A673 (cell line): ENCODE data around the gene OR2AT4. TPM values are rescaled to one million over a fixed set of nuclear protein-coding genes. Genes with fewer than 3 reads are reported as not detected.

Experiments
- BruUV-seq: library from RNA; stranded (reverse); fragments of 400-500 nt; replicated peaks from 2 replicates; lab custom pipeline; 2021; lab: Mats Ljungman, UMichigan
- CTCF ChIA-PET: fragments of 300-600 bp; sonication (Branson Sonifier 250); formaldehyde crosslinking; loops from one replicate; lab custom pipeline; 2022; ENCODE audit warnings: antibody characterized with exemption; lab: Charles Lee
- POLR2A ChIA-PET: fragments of 300-600 bp; sonication (Branson Sonifier 250); formaldehyde crosslinking; loops from one replicate; lab custom pipeline; 2022; ENCODE audit warnings: antibody characterized with exemption; ENCODE audit not compliant: low non-redundant PET; lab: Charles Lee
- DNase-seq: peaks from one replicate; pipeline ENCODE4 v3.0.0-alpha.2; 2015; ENCODE audit warnings: low spot score
- H3K27ac ChIP-seq: fragments of 200-600 bp; sonication (generic); 2 replicates; pipeline ENCODE4 v1.5.1; 2016; ENCODE audit warnings: mixed run types, low read depth, mild to moderate bottlenecking, mixed read lengths, antibody characterized with exemption, low read length; ENCODE audit not compliant: poor library complexity, severe bottlenecking
- H3K27me3 ChIP-seq: fragments of 200-600 bp; sonication (generic); replicated peaks from 2 replicates; pipeline ENCODE4 v1.6.1; 2017; ENCODE audit warnings: mixed run types, low read depth, mild to moderate bottlenecking, mixed read lengths, antibody characterized with exemption, low read length; ENCODE audit not compliant: insufficient read depth, poor library complexity
- H3K36me3 ChIP-seq: fragments of 200-600 bp; sonication (generic); 2 replicates; pipeline ENCODE4 v1.6.1; 2016; ENCODE audit warnings: mixed run types, mild to moderate bottlenecking, mixed read lengths, antibody characterized with exemption, low read length; ENCODE audit not compliant: insufficient read depth, poor library complexity, severe bottlenecking
- H3K4me1 ChIP-seq: fragments of 200-600 bp; sonication (generic); 2 replicates; pipeline ENCODE4 v1.6.1; 2017; ENCODE audit warnings: mixed run types, mild to moderate bottlenecking, mixed read lengths, antibody characterized with exemption, low read length; ENCODE audit not compliant: insufficient read depth, poor library complexity, severe bottlenecking
- H3K4me3 ChIP-seq: fragments of 200-600 bp; sonication (generic); 2 replicates; pipeline ENCODE4 v1.5.1; 2016; ENCODE audit warnings: low read depth, mixed run types, mild to moderate bottlenecking, mixed read lengths, low read length; ENCODE audit not compliant: poor library complexity, severe bottlenecking
- H3K9me3 ChIP-seq: fragments of 200-600 bp; sonication (generic); 2 replicates; pipeline ENCODE4 v1.6.1; 2016; ENCODE audit warnings: mixed run types, low read depth, mild to moderate bottlenecking, mixed read lengths, antibody characterized with exemption, low read length; ENCODE audit not compliant: poor library complexity, severe bottlenecking
- EZH2 ChIP-seq: fragments of 200-600 bp; sonication (generic); IDR thresholded peaks from 2 replicates; pipeline ENCODE4 v1.6.1; 2017; ENCODE audit warnings: borderline replicate concordance, low read depth, mild to moderate bottlenecking, mixed read lengths, antibody characterized with exemption, low read length; ENCODE audit not compliant: poor library complexity, severe bottlenecking
- intact Hi-C: fragments of 100-400 bp; cut with micrococcal nuclease; formaldehyde crosslinking; loops from one replicate; pipeline ENCODE4 v1.10.0; 2022; ENCODE audit not compliant: unreplicated experiment
- total RNA-seq: library from RNA; stranded (reverse); gene quantifications from 2 replicates; pipeline ENCODE4 v1.2.3, GENCODE V29; 2021
- TF ChIP-seq, protein P1 (sequence below): fragments of 300-800, 200-600 bp; sonication (generic); conservative IDR thresholded peaks from 2 replicates; pipeline ENCODE4 v1.5.1; 2017; ENCODE audit warnings: low read depth, mild to moderate bottlenecking, antibody characterized with exemption, low read length, moderate library complexity, mixed read lengths

The OR2AT4 gene
- total RNA-seq, 1 experiment from 2014 or later, result not detected

DNA sequence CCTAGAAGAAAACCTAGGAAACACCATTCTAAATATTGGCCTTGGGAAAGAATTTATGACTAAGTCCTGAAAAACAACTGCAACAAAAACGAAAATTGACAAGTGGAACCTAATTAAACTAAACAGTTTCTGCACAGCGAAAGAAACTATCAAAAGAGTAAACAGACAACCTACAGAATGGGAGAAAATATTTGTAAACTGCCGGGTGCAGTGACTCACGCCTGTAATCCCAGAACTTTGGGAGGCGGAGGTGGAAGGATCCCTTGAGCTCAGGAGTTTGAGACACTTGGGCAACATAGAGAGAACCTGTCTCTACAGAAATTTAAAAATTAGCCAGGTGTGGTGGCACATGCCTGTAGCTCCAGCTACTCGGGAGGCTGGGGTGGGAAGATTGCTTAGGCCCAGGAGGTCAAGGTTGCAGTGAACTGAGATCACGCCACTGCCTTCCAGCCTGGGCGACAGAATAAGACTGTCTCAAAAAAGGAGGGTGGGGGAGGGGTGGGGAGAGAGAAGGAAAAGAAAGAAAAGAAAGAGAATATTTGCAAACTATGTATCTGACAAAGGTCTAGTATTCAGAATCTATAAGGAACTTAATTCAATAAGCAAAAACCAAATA, 14.0 kb downstream of the OR2AT4 start:
- no peaks in the 10 kb centered on the region for H3K36me3 ChIP-seq
- intact Hi-C loops, result no loop called here
- H3K9me3 ChIP-seq, result no peaks in the 10 kb centered on the region
- no peak overlapping the region for H3K27ac ChIP-seq
- H3K4me3 ChIP-seq, result no peak overlapping the region
- CTCF ChIA-PET, result no interaction called here
- H3K4me1 ChIP-seq, result no peaks in the 10 kb centered on the region
- peaks cover 6% of the 10 kb centered on the region for H3K27me3 ChIP-seq
- POLR2A ChIA-PET, result interaction anchor here (0.6 kb wide), 1 partner anchor 142 kb away, joined by 4 read pairs; no protein-coding TSS in a partner anchor
- TF ChIP-seq, protein P1, sequence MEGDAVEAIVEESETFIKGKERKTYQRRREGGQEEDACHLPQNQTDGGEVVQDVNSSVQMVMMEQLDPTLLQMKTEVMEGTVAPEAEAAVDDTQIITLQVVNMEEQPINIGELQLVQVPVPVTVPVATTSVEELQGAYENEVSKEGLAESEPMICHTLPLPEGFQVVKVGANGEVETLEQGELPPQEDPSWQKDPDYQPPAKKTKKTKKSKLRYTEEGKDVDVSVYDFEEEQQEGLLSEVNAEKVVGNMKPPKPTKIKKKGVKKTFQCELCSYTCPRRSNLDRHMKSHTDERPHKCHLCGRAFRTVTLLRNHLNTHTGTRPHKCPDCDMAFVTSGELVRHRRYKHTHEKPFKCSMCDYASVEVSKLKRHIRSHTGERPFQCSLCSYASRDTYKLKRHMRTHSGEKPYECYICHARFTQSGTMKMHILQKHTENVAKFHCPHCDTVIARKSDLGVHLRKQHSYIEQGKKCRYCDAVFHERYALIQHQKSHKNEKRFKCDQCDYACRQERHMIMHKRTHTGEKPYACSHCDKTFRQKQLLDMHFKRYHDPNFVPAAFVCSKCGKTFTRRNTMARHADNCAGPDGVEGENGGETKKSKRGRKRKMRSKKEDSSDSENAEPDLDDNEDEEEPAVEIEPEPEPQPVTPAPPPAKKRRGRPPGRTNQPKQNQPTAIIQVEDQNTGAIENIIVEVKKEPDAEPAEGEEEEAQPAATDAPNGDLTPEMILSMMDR, result no peak
- no peak for TF ChIP-seq EZH2
- BruUV-seq, result no TSS peak
- DNase-seq, result no peak

DNA sequence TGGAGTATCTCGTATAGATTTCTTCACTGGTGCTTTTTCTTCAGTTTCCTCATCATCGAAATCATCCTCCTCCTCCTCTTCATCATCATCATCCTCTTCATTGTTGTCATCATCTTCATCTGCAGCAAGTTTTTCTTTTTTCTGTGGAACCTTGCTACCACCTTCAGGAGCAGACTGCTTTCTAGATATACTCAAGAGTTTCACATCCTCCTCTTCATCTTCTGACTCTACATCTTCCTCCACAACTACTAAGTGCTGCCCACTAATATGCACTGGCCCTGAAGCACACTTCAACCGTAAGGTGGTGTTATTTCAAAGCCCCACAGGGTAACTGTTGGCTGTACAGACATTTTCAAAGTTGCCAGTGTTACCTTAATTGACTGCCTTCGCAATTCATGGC, 17.1 kb downstream of the OR2AT4 start:
- CTCF ChIA-PET, result no interaction called here
- no peak for DNase-seq

GRCh38 chr11:75078233-75078632, 18.4 kb downstream of the OR2AT4 start:
- POLR2A ChIA-PET, result no interaction called here
- no peaks in the 10 kb centered on the region for H3K36me3 ChIP-seq
- CTCF ChIA-PET, result no interaction called here
- no peak for DNase-seq
- no peaks in the 10 kb centered on the region for H3K9me3 ChIP-seq
- no peak overlapping the region for H3K4me3 ChIP-seq
- no peaks in the 10 kb centered on the region for H3K4me1 ChIP-seq
- no peak overlapping the region for H3K27ac ChIP-seq
- no peak for TF ChIP-seq EZH2
- TF ChIP-seq, protein P1, result no peak
- H3K27me3 ChIP-seq, result peaks cover 6% of the 10 kb centered on the region
- intact Hi-C loops, result no loop called here
- no TSS peak for BruUV-seq

More for the DNA sequence above, 17.1 kb downstream of the OR2AT4 start:
- Histone ChIP-seq H3K4me3 (no peak overlapping the region), H3K27me3 (no peaks in the 10 kb centered on the region), H3K36me3 (no peaks in the 10 kb centered on the region), H3K27ac (no peak overlapping the region), H3K4me1 (no peaks in the 10 kb centered on the region), H3K9me3 (no peaks in the 10 kb centered on the region)
- intact Hi-C loops, result no loop called here
- no peak for TF ChIP-seq EZH2
- TF ChIP-seq, protein P1, result no peak
- POLR2A ChIA-PET, result no interaction called here
- BruUV-seq, result no TSS peak
